Spinal cord (tissue), 10 donors: Measurements from ENCODE around the gene ITPRIP. TPM values are rescaled to one million over a fixed set of nuclear protein-coding genes. Genes with fewer than 3 reads are reported as not detected.

ENCODE experiments used
- DNase-seq, 6 donors: peaks; one replicate each; pipeline versions ENCODE4 v3.0.0 to v3.0.0-alpha.2; 2013 to 2015; ENCODE audit warnings: low spot score in 6 of 6, low read depth in 4 of 6
- H3K27ac ChIP-seq: one replicate; pipeline ENCODE4 v1.5.1; 2013; ENCODE audit warnings: low read depth, low read length, control low read depth
- H3K27me3 ChIP-seq: one replicate; pipeline ENCODE4 v1.6.1; 2013; ENCODE audit warnings: low read length; ENCODE audit not compliant: control insufficient read depth, insufficient read depth
- H3K36me3 ChIP-seq: one replicate; pipeline ENCODE4 v1.6.1; 2013; ENCODE audit warnings: low read length; ENCODE audit not compliant: control insufficient read depth, insufficient read depth
- H3K4me1 ChIP-seq: one replicate; pipeline ENCODE4 v1.6.1; 2013; ENCODE audit warnings: low read length; ENCODE audit not compliant: control insufficient read depth, insufficient read depth
- H3K4me3 ChIP-seq: one replicate; pipeline ENCODE4 v1.5.1; 2013; ENCODE audit warnings: low read depth, low read length, control low read depth
- H3K9me3 ChIP-seq: one replicate; pipeline ENCODE4 v1.6.1; 2013; ENCODE audit warnings: low read length; ENCODE audit not compliant: control insufficient read depth, insufficient read depth
- WGBS: methylation state at CpG from one replicate; pipeline ENCODE4 v1.1.5; 2013; ENCODE audit warnings: missing lambda C conversion rate; ENCODE audit not compliant: insufficient coverage; 5-methylcytosine and 5-hydroxymethylcytosine counted together
- polyA plus RNA-seq, 2 donors: library from polyadenylated mRNA; unstranded; fragments of 120-200 nt; gene quantifications; one replicate each; pipeline ENCODE4 v1.2.1, GENCODE V29; 2013; ENCODE audit not compliant: insufficient read length in 2 of 2
- total RNA-seq, 2 donors: library from RNA; depleted of rRNA in 1 of 2; stranded (reverse); fragments of 120-200 nt in 1 of 2; fragments of >200 nt in 1 of 2; gene quantifications; one replicate each; pipeline versions ENCODE4 v1.2.3 to v1.2.4, GENCODE V29; 2013 to 2014
- donor health status: healthy.

The ITPRIP gene
- total and polyA plus RNA-seq, 4 donors: 3.1 to 5.7 (median 4.9) TPM

DNA sequence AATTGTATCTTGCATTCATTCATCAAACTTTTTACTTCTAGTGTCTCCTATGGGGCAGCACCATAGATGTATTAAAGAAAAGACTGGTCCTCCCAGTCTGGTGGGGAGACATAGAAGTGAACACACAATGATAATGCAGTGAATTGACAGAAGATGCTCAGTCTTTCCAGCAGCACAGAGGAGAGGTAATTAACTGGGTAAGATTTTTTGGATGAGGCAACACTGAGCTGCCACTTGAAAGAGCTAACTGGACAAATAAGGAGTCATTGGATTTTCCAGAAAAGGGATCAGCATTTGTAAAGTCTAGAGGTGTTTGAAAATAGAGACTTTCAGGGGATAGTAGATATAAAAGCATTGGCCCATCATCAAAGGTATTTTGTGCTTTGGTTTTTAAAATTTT lies 7.2 kb upstream of the ITPRIP start:
- Histone ChIP-seq H3K4me1 (no peaks in the 10 kb centered on the region), H3K9me3 (no peaks in the 10 kb centered on the region), H3K4me3 (no peak overlapping the region), H3K36me3 (no peaks in the 10 kb centered on the region), H3K27me3 (no peaks in the 10 kb centered on the region), H3K27ac (no peak overlapping the region)
- no peak for DNase-seq

DNA sequence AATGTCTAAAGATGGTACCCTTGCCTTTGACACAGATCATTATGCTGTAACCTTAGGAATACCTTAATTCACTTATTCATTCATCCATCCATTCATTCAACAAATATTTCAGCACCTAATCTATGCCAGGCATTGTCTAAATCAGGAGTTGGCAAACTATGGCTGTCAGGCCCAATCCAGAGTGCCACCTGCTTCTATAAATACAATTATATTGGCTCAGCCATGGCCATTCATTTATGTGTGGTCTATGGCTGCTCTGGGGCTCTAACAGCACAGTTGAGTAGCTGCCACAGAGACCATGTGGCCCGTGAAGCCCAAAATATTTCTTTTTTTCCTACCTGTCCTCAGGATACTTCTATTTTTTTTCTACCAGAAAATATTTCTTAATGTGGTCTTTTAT lies 6.0 kb upstream of the ITPRIP start:
- Histone ChIP-seq H3K27me3 (peaks cover 4% of the 10 kb centered on the region), H3K4me1 (peaks cover 1% of the 10 kb centered on the region), H3K27ac (no peak overlapping the region), H3K4me3 (no peak overlapping the region), H3K9me3 (no peaks in the 10 kb centered on the region), H3K36me3 (no peaks in the 10 kb centered on the region)
- no peak for DNase-seq
- no CpG with 5 or more reads among the region's 1 CpG for WGBS

DNA sequence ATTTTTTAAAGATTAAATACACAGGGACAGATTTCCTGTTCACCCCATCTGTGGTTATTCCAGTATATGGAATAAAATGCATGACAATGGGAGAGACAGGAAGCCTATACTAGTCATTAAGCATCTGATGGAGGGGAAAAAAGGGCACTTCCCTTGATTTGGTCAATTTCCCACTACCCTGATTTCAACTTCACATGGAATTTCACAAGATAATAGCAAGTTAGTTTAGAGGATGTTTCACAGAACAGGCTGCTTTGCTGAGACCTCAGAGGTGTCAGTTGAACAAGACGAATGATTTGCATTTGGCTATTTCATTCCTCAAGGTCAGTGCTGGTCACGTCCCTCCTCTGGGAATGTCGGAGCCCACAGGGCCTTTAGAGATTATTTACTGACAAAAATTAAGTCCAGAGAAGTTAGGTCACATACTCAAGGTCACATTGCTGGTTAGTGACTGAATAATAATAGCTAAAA lies 4.7 kb upstream of the ITPRIP start:
- H3K4me3 ChIP-seq: no peak overlapping the region
- no peak overlapping the region for H3K27ac ChIP-seq
- WGBS: 57% methylated on average over 1 of the region's 3 CpGs
- H3K4me1 ChIP-seq: peaks cover 9% of the 10 kb centered on the region
- peaks cover 7% of the 10 kb centered on the region for H3K27me3 ChIP-seq
- no peaks in the 10 kb centered on the region for H3K9me3 ChIP-seq
- DNase-seq: no peak
- no peaks in the 10 kb centered on the region for H3K36me3 ChIP-seq

DNA sequence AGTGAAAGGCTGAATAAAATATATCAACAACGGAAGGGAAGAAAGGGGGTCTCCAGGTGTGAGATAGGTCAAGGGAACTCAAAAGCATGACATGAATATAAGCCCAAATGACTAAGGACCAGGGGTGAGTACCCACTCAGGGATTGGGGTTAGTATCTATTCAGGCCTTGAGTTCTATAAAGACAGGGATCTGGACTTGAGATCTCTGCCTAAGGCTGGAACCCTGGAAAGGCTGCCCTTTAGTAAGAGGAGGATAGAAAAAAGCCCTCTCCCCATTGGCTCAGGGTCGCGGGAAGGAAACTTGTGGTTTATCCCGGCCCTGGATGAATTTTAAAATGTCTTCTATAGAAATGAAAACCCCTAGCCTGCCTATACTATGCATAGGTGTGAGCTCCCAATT lies 2.4 kb upstream of the ITPRIP start:
- no peak for DNase-seq
- no peaks in the 10 kb centered on the region for H3K9me3 ChIP-seq
- peaks cover 14% of the 10 kb centered on the region for H3K4me1 ChIP-seq
- no peak overlapping the region for H3K4me3 ChIP-seq
- WGBS: 57% methylated on average over 1 of the region's 4 CpGs
- H3K27me3 ChIP-seq: peaks cover 7% of the 10 kb centered on the region
- H3K27ac ChIP-seq: no peak overlapping the region
- H3K36me3 ChIP-seq: no peaks in the 10 kb centered on the region

- H3K27ac ChIP-seq: no peak overlapping the region
- H3K36me3 ChIP-seq: no peaks in the 10 kb centered on the region
- H3K9me3 ChIP-seq: no peaks in the 10 kb centered on the region
- DNase-seq: no peak
- peaks cover 18% of the 10 kb centered on the region for H3K4me1 ChIP-seq
- no peak overlapping the region for H3K4me3 ChIP-seq
- WGBS: 63% methylated on average over 3 of the region's 4 CpGs
- peaks cover 7% of the 10 kb centered on the region for H3K27me3 ChIP-seq
Measured at GRCh38 chr10:104340111-104340526, 1.9 kb upstream of the ITPRIP start.

DNA sequence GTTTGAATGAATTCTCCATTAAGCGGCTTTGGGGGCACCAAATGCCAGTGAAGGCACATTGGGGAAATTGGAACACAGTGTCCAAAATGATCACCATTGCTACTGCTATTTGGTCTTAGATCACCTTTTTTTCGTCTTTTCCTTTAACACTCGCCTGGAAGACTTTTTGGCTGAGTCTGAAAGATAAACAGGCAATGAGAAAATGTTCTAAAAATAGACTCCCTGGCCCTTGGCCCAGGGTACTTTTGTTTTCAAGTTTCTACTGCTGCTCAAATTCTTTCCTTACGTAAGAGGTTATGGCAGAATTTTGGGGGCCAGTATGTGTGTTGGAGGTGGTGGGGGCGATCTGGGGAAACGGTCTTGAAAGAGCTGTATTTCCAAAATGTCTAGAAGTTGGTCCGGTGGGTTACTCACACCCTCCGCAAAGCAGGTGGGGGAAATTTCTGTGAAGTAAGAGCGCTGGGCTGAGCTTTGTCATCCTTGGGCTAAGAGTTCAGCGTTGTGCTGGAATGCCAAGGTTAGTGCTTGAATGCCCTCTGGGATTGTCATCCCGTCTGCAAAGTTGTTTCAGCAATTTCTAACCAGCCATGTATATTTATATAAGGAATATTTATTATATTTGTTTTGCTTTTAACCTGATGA lies 1.3 kb upstream of the ITPRIP start:
- peak overlapping the region; percentile 81 for H3K4me3 ChIP-seq
- peaks cover 18% of the 10 kb centered on the region for H3K4me1 ChIP-seq
- H3K27ac ChIP-seq: peak overlapping the region; percentile 97
- H3K36me3 ChIP-seq: no peaks in the 10 kb centered on the region
- peaks cover 7% of the 10 kb centered on the region for H3K27me3 ChIP-seq
- 33% methylated on average over 5 of the region's 11 CpGs for WGBS
- no peaks in the 10 kb centered on the region for H3K9me3 ChIP-seq
- DNase-seq: peak in 2 of 6 donors; percentile 51 to 89

DNA sequence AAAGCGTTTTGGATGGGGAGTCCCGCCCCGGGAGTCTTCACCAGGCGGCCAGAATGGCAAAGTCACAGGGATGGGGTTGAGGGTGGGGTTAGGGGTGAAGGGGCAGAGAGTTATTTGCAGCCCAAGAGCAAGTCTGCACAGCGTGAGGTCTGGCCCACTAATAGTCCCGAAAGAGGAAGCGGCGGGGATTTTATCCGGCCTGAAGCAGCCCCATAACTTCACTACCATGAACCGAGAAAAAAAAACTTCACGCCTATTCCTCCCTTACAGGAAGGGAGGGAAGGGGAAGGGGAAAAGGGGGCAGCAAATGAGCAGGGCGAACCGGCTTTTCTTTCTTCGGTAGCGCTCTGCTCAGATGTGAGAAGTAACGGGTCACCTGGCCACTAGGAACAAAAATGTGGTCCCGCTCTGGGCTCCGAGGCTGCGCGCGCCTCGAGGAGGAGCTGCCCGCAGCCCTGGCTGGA lies 712 bp downstream of the ITPRIP start:
- Histone ChIP-seq H3K36me3 (no peaks in the 10 kb centered on the region), H3K27ac (peak overlapping the region; percentile 97), H3K4me3 (peak overlapping the region; percentile 81), H3K9me3 (no peaks in the 10 kb centered on the region), H3K4me1 (peaks cover 26% of the 10 kb centered on the region), H3K27me3 (peaks cover 7% of the 10 kb centered on the region)
- DNase-seq: no peak
- WGBS: 3% methylated on average over 12 of the region's 23 CpGs

- peak overlapping the region; percentile 81 for H3K4me3 ChIP-seq
- H3K27me3 ChIP-seq: peaks cover 7% of the 10 kb centered on the region
- 5% methylated on average over 6 of the region's 12 CpGs for WGBS
- no peaks in the 10 kb centered on the region for H3K9me3 ChIP-seq
- peak overlapping the region; percentile 97 for H3K27ac ChIP-seq
- no peaks in the 10 kb centered on the region for H3K36me3 ChIP-seq
- H3K4me1 ChIP-seq: peaks cover 26% of the 10 kb centered on the region
- no peak for DNase-seq
Measured at GRCh38 chr10:104336821-104337467, 1.3 kb downstream of the ITPRIP start.

GRCh38 chr10:104334965-104335650 lies 3.2 kb downstream of the ITPRIP start:
- DNase-seq: peak in 1 of 6 donors; percentile 47
- Histone ChIP-seq H3K4me1 (peaks cover 37% of the 10 kb centered on the region), H3K36me3 (no peaks in the 10 kb centered on the region), H3K27me3 (peaks cover 5% of the 10 kb centered on the region), H3K9me3 (no peaks in the 10 kb centered on the region), H3K4me3 (no peak overlapping the region), H3K27ac (no peak overlapping the region)
- 84% methylated on average over 13 of the region's 13 CpGs for WGBS
